MG63 (cell line): ENCODE measurements around the gene RNF26. TPM values are rescaled to one million over a fixed set of nuclear protein-coding genes. Genes with fewer than 3 reads are reported as not detected.

Experiments
- DNase-seq: peaks from one replicate; pipeline ENCODE4 v3.0.0-alpha.2; 2020
- H3K27me3 ChIP-seq: fragments of 250-450 bp; sonication (Bioruptor Pico); 2 replicates; pipeline ENCODE4 v1.5.1; 2020; ENCODE audit warnings: mild to moderate bottlenecking, moderate library complexity
- H3K36me3 ChIP-seq: fragments of 250-450 bp; sonication (Bioruptor Pico); 2 replicates; pipeline ENCODE4 v1.5.1; 2020; ENCODE audit warnings: mild to moderate bottlenecking, moderate library complexity
- H3K4me3 ChIP-seq: fragments of 250-450 bp; sonication (Bioruptor Pico); 2 replicates; pipeline ENCODE4 v1.5.1; 2020; ENCODE audit warnings: mild to moderate bottlenecking, moderate library complexity
- H3K9me3 ChIP-seq: fragments of 250-450 bp; sonication (Bioruptor Pico); 2 replicates; pipeline ENCODE4 v1.5.1; 2020; ENCODE audit warnings: mild to moderate bottlenecking, moderate library complexity
- total RNA-seq: library from RNA; depleted of rRNA; stranded (reverse); fragments of >200 nt; shearing (Covaris generic); gene quantifications from 2 replicates; pipeline ENCODE4 v1.2.3, GENCODE V29; 2014; ENCODE audit warnings: low replicate concordance

Gene RNF26
- total RNA-seq, 1 experiment from 2014 or later, result 23.3 TPM

- DNase-seq, result no peak
- H3K9me3 ChIP-seq, result no peaks in the 10 kb centered on the region
- no peaks in the 10 kb centered on the region for H3K27me3 ChIP-seq
- peaks cover 19% of the 10 kb centered on the region for H3K36me3 ChIP-seq
- H3K4me3 ChIP-seq, result no peak overlapping the region
Observed at GRCh38 chr11:119371067-119371601, 36.8 kb downstream of the RNF26 start.

GRCh38 chr11:119371778-119372182 lies 37.5 kb downstream of the RNF26 start:
- Histone ChIP-seq H3K27me3 (no peaks in the 10 kb centered on the region), H3K9me3 (no peaks in the 10 kb centered on the region), H3K36me3 (peaks cover 19% of the 10 kb centered on the region), H3K4me3 (no peak overlapping the region)
- peak; percentile 87 for DNase-seq

GRCh38 chr11:119372260-119373058 lies 38.1 kb downstream of the RNF26 start:
- Histone ChIP-seq H3K36me3 (peaks cover 19% of the 10 kb centered on the region), H3K27me3 (no peaks in the 10 kb centered on the region), H3K4me3 (no peak overlapping the region), H3K9me3 (no peaks in the 10 kb centered on the region)
- no peak for DNase-seq

DNA sequence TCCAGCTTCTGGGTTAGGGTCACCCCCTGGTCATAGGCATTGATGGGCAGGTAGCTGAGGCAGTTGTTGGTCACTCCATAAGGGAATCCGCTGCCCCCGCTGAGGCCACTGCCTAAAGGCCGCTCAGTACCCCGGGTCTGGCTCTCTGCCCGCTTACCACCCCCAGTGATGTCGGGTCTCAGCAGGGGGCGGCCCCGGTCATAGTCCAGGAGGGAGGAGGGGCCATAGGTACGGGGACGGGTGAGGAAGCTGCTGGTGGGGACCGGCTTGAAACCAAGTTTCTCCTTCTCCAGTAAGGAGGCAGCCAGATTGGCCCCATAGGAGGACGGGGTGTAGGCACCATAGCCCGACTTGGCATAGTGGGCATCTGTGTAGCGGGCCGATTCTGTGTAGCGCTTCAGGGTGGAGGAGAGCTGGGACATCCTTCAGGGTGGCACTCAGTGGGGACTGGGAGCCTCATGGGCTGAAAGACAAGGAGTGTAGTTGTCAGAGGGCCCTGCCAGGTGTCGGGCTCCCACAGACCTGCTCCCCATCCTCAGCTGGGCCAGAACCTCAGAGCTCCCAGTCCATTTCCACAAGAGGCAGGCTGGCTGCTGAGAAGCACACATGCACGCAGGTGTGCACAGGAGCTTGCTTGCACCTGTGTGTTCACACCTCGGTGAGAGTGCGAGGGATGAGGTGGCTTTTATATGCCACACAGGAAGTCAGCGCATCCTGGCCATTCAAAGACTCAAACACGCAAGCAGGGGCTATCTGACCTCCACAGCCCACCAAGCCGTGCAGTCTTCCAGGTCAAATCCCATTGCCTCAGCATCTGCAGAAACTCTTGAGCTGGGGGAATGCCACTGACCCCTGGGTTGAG lies 39.0 kb downstream of the RNF26 start:
- Histone ChIP-seq H3K9me3 (no peaks in the 10 kb centered on the region), H3K27me3 (no peaks in the 10 kb centered on the region)
- no peak for DNase-seq

DNA sequence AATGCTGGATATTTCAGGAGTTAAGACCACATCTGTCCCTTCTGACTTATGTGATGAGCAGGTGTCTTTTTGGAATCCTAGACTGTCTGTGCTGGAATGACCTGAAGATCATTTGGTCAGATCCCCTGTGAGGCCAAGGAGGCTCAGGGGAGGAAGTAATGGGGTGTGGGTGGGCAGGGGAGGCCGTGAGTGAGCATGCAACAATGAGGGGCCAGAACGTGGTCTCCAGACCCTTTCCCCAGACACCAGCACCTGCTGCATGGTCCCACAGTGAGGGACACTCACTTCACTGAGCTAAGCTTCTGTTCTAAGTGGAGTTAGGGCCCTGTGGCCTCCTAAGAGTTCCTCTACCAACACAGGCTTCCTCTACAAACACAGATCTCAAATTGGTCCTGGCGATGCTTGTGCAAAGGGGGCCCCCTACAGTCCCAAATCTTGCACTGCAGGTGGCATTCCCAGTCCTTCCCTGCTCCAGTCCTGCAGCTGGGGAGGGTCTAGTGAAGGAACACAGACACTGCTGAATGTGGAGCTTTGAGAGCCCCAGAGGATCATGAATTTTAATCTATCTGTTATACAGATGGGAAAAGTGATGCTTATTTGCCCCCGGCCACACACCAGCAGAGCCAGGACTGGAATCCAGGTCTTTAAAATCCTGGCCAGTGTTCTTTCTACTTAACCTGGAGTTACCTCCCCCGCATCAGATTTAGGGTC lies 39.7 kb downstream of the RNF26 start:
- no peak overlapping the region for H3K4me3 ChIP-seq
- H3K9me3 ChIP-seq, result no peaks in the 10 kb centered on the region
- H3K27me3 ChIP-seq, result no peaks in the 10 kb centered on the region
- peaks cover 19% of the 10 kb centered on the region for H3K36me3 ChIP-seq
- peak; percentile 61 for DNase-seq

More for the DNA sequence above, 39.0 kb downstream of the RNF26 start:
- Histone ChIP-seq H3K4me3 (no peak overlapping the region), H3K36me3 (peaks cover 19% of the 10 kb centered on the region)

DNA sequence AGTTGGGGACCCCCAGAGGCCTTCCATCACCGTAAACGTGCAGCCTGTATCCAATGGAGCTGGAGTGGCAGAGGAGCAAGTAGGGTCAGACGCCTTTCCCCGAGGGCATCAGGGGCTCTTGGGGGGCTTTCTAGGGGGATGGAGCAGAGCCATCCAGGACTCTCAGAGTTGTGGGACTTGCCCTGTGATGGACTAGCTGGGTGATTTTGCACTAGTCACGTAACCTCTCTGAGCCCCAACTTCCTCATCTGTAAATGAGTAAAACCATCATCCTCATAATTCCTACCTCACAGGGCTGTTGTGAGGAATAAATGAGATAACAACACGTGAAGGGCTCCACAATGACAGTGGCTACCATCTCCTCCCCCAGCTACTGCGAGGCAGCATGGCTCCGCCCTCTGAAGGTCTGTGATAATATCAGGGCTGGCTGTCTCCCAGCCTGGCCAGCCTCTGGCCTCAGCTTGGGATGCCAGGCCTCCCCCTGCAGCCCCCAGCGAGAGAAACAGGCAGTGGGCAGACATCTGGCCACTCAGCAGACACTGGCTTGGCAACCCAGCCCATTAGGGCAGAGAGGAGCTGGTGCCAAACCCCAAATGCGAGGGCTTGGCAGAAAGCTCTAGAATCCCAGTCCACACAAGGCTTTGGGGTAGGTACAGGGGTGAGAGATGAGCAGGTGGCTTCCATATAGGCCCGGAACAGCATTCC lies 40.5 kb downstream of the RNF26 start:
- Histone ChIP-seq H3K9me3 (no peaks in the 10 kb centered on the region), H3K36me3 (peaks cover 15% of the 10 kb centered on the region), H3K27me3 (no peaks in the 10 kb centered on the region), H3K4me3 (no peak overlapping the region)
- DNase-seq, result peak; percentile 51

- H3K36me3 ChIP-seq, result peaks cover 9% of the 10 kb centered on the region
- DNase-seq, result no peak
- H3K4me3 ChIP-seq, result no peak overlapping the region
- H3K27me3 ChIP-seq, result no peaks in the 10 kb centered on the region
- no peaks in the 10 kb centered on the region for H3K9me3 ChIP-seq
Observed at GRCh38 chr11:119375337-119376196, 41.2 kb downstream of the RNF26 start.

DNA sequence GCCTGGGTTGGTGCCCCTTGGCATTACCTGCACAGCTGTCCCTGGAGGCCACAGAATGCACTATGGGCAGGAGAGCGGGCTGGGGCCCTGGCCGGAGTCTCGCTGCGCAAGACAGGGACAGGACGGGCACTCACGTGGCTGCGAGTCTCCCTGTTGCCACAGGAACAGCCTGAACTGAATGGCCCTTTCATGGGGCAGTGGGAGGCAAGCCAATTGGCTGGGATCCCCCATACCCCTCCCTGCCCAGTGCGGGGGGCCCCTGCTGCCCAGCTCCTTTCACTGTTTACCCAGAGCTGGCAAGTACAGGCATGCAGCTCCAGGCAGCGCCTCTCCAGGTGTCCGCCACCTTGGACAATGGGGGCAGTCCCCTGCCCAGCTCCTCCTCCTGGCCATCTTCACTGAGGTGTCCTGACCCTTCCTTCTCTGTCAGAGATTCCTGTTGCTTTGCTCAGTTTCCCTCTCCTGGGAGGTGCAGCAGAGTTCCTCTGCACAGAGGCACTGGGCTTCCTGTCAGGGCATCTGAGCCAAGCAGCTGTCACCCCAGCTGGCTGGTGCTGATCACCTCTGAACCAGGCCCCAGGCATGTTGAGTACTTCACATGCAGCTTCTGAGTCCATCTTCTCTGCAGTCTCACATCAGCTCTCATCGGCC lies 42.0 kb downstream of the RNF26 start:
- DNase-seq, result no peak
- Histone ChIP-seq H3K4me3 (no peak overlapping the region), H3K9me3 (no peaks in the 10 kb centered on the region)

DNA sequence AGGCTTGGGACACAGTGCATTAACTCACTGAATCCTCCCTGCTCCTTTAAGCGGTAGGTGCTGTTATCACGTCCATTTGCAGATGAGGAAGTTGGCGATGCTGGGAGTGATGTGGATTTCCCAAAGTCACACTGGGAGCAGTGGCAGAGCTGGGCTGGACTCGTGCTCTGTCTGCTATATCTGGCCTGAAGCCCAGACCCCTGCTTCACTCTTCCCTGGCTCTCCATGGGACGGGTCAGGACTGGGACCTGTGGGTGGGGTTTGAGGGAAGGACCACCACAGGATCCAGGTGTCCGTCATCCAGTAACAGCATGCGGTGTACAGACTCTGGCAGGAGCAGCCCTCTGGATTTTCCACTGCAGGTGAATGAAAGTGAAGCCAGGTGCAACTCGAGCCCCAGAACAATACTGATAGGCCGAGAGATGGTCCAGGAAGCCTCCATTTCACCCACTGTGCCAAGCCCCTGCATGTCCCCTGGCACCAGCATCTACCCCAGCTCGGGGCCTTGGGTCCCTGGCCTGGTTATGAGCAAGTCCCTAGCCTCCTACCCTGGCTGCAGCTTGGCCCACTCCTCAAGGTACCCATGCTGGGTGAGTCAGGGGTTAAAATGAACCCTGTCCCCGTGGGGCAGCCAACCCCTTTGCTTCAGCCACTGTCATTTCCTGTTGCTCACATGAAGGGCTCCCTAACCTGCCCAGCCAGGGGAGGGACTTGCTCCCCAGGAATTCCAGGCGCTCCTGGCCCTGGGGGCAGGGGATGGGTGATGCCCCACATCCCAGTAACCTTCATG lies 43.0 kb downstream of the RNF26 start:
- DNase-seq, result no peak
- Histone ChIP-seq H3K27me3 (no peaks in the 10 kb centered on the region), H3K4me3 (no peak overlapping the region), H3K9me3 (no peaks in the 10 kb centered on the region), H3K36me3 (peaks cover 5% of the 10 kb centered on the region; the same call in 1 of the 2 replicates)

More for the DNA sequence above, 42.0 kb downstream of the RNF26 start:
- Histone ChIP-seq H3K27me3 (no peaks in the 10 kb centered on the region), H3K36me3 (peaks cover 9% of the 10 kb centered on the region)

- no peak for DNase-seq
- H3K9me3 ChIP-seq, result no peaks in the 10 kb centered on the region
- no peak overlapping the region for H3K4me3 ChIP-seq
- H3K27me3 ChIP-seq, result no peaks in the 10 kb centered on the region
- H3K36me3 ChIP-seq, result no peaks in the 10 kb centered on the region; the same call in 1 of the 2 replicates
Observed at GRCh38 chr11:119377961-119378667, 43.8 kb downstream of the RNF26 start.

GRCh38 chr11:119378851-119379465 lies 44.6 kb downstream of the RNF26 start:
- Histone ChIP-seq H3K9me3 (no peaks in the 10 kb centered on the region), H3K4me3 (no peak overlapping the region), H3K36me3 (no peaks in the 10 kb centered on the region; the same call in 1 of the 2 replicates), H3K27me3 (no peaks in the 10 kb centered on the region)
- DNase-seq, result no peak

DNA sequence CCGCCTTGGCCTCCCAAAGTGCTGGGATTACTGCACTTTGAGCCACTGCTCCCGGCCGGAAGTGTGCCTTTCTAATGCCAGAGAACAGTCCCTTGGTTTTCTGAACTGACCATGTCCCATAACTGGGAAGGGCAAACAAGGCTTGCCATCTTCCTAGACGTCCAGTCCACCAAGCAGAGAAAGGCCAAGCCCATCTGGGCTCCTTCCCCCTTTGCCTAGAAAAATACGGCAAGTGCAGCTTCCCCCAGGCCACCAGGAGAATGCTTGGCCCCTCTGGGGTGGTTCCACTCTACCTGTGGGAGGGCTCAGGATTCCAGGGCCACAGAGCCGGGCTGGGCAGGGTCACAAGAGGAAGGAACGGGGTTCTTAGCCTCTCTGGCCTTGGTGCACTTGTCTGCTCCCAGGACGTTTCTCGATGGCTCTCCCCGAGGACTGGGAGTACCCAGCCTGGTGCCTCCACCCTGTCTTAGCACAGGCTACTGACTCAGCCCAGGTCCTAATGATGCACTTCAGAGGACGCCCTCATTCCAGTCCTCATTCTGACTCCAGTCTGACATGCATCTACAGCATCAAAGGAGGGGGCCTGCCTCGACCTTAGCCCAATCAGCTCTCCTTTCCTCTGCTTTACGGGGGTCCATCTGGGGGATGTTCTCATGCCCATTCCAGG lies 46.0 kb downstream of the RNF26 start:
- Histone ChIP-seq H3K9me3 (no peaks in the 10 kb centered on the region), H3K27me3 (no peaks in the 10 kb centered on the region), H3K36me3 (no peaks in the 10 kb centered on the region), H3K4me3 (peak overlapping the region; percentile 66)
- DNase-seq, result no peak

DNA sequence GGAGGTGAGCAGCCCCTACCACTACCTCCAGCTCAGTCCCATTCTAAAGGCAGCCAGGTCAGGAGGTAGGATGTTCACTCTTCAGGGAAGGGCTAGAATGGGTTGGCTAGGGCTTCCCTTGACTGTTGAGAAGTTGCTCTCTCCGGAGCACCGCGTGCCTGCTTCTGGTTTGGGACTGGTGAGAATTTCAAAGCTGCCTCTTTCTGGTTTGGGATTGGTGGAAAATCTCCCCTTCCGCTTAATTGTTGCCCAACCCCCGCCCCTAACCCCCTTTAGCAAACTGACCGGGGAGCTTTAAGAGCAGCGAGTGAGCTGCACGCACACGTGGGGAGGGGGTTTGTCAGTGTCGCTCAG lies 46.5 kb downstream of the RNF26 start:
- DNase-seq, result no peak
- Histone ChIP-seq H3K36me3 (no peaks in the 10 kb centered on the region), H3K27me3 (no peaks in the 10 kb centered on the region), H3K4me3 (peak overlapping the region; percentile 66), H3K9me3 (no peaks in the 10 kb centered on the region)
